ENCODE results near the gene HGS.

DNA sequence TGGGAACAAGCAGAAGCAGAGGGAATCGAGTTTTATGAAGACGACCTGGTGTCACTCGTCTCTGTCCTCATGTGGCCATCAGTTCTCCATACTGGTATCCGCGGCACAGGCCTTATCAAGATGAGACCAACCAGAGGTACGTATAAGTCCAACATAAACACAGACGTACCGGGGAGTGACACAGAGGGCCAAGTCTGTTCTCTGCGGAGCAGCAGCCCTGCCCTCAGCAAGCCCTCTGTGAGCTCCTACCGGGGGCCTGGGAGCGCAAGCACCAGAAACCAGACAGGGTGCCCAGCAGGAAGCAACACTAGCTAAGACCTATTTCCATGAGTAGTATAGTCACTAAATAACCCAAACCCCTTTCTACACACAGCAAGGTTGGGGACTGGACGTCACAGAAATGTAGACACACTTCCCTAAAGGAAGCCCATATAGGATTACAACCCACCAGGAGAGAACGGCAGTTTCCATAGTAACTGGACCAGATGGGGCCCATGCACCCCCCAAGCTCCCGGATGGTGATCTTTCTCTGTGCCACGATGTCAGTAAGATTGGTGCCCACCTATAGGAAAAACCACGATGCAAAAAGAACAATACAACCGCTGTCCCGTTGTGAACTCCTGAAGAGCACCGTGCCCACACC, 1.1 kb upstream of the HGS start:
- TF ChIP-seq, protein P1, sequence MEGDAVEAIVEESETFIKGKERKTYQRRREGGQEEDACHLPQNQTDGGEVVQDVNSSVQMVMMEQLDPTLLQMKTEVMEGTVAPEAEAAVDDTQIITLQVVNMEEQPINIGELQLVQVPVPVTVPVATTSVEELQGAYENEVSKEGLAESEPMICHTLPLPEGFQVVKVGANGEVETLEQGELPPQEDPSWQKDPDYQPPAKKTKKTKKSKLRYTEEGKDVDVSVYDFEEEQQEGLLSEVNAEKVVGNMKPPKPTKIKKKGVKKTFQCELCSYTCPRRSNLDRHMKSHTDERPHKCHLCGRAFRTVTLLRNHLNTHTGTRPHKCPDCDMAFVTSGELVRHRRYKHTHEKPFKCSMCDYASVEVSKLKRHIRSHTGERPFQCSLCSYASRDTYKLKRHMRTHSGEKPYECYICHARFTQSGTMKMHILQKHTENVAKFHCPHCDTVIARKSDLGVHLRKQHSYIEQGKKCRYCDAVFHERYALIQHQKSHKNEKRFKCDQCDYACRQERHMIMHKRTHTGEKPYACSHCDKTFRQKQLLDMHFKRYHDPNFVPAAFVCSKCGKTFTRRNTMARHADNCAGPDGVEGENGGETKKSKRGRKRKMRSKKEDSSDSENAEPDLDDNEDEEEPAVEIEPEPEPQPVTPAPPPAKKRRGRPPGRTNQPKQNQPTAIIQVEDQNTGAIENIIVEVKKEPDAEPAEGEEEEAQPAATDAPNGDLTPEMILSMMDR (IDR thresholded peaks at IDR 0.05; ENCODE audit: poor library complexity): no peak
- TF ChIP-seq EZH2 (IDR thresholded peaks at IDR 0.05; ENCODE audit: borderline replicate concordance) (no peak), EZH2phosphoT487 (IDR thresholded peaks at IDR 0.05; ENCODE audit: low read depth, severe bottlenecking, unreplicated experiment) (no peak)
